Coronary artery (tissue), 2 donors: ENCODE measurements around the gene PROCA1.
"Not testable (repeated sequence)": the region's sequence is repeated elsewhere in the genome, so short reads cannot be mapped to it uniquely, and the experiment has no call there.

Experiments
- DNase-seq: peaks from one replicate; pipeline ENCODE4 v3.0.0-alpha.2; 2017; ENCODE audit warnings: low spot score
- H3K27ac ChIP-seq, 2 donors: fragments of 200-600 bp; sonication (generic); one replicate each; pipeline ENCODE4 v1.5.1; 2016 to 2019
- H3K4me3 ChIP-seq: fragments of 200-600 bp; sonication (generic); 2 replicates; pipeline ENCODE4 v1.5.1; 2016; ENCODE audit warnings: mild to moderate bottlenecking, moderate library complexity
- TF ChIP-seq, protein P1 (sequence below): fragments of 200-600 bp; sonication (generic); IDR thresholded peaks from one replicate; pipeline ENCODE4 v1.5.1; 2019; ENCODE audit warnings: antibody characterized with exemption

PROCA1 gene

GRCh38 chr17:28722417-28723158 is 10.9 kb upstream of the PROCA1 start:
- H3K4me3 ChIP-seq: no peak overlapping the region
- DNase-seq: no peak
- TF ChIP-seq, protein P1, sequence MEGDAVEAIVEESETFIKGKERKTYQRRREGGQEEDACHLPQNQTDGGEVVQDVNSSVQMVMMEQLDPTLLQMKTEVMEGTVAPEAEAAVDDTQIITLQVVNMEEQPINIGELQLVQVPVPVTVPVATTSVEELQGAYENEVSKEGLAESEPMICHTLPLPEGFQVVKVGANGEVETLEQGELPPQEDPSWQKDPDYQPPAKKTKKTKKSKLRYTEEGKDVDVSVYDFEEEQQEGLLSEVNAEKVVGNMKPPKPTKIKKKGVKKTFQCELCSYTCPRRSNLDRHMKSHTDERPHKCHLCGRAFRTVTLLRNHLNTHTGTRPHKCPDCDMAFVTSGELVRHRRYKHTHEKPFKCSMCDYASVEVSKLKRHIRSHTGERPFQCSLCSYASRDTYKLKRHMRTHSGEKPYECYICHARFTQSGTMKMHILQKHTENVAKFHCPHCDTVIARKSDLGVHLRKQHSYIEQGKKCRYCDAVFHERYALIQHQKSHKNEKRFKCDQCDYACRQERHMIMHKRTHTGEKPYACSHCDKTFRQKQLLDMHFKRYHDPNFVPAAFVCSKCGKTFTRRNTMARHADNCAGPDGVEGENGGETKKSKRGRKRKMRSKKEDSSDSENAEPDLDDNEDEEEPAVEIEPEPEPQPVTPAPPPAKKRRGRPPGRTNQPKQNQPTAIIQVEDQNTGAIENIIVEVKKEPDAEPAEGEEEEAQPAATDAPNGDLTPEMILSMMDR: no peak
- H3K27ac ChIP-seq: no peak overlapping the region

DNA sequence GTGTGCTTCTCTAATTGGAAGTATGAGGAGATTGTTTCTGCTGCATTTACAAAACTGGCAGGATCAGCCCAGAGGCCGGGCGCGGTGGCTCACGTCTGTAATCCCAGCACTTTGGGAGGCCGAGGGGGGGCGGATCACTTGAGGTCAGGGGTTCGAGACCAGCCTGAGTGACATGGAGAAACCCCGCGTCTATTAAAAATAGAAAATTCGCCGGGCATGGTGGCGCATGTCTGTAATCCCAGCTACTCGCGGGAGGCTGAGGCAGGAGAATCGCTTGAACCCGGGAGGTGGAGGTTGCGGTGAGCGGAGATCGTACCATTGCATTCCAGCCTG is 9.3 kb upstream of the PROCA1 start:
- DNase-seq: not testable (repeated sequence)
- H3K27ac ChIP-seq: peak overlapping the region in 1 of 2 donors; percentile 88
- H3K4me3 ChIP-seq: peak overlapping the region; percentile 96

GRCh38 chr17:28720247-28720996 is 8.7 kb upstream of the PROCA1 start:
- peak overlapping the region; percentile 96 for H3K4me3 ChIP-seq
- TF ChIP-seq, protein P1: no peak
- DNase-seq: no peak
- H3K27ac ChIP-seq: peak overlapping the region; percentile 88 to 90

GRCh38 chr17:28719021-28719433 is 7.3 kb upstream of the PROCA1 start:
- Histone ChIP-seq H3K27ac (peak overlapping the region; percentile 90 to 94), H3K4me3 (peak overlapping the region; percentile 96)
- TF ChIP-seq, protein P1: no peak
- DNase-seq: no peak

GRCh38 chr17:28718333-28719020 is 6.8 kb upstream of the PROCA1 start:
- TF ChIP-seq, protein P1: no peak
- peak overlapping the region; percentile 96 for H3K4me3 ChIP-seq
- DNase-seq: peak; percentile 80
- H3K27ac ChIP-seq: peak overlapping the region; percentile 90 to 94

- peak within 1 kb of the TSS; percentile 96 for H3K4me3 ChIP-seq
- TF ChIP-seq, protein P1: no peak
- H3K27ac ChIP-seq: peak within 1 kb of the TSS; percentile 90 to 94
- DNase-seq: peak; percentile 91
Observed at GRCh38 chr17:28717578-28718332, 6.1 kb upstream of the PROCA1 start, which contains the start of gene RAB34. RAB34 (minus strand) TSS chr17:28717868; CDS start chr17:28717266, 602 bp downstream.
